Endothelial cell of umbilical vein (primary cell): ENCODE results near the gene TUBB3. TPM values are rescaled to one million over a fixed set of nuclear protein-coding genes. Genes with fewer than 3 reads are reported as not detected.

Source experiments
- BruUV-seq: library from RNA; stranded (reverse); fragments of 400-500 nt; replicated peaks from 2 replicates; lab custom pipeline; 2021; lab: Mats Ljungman, UMichigan
- CTCF ChIA-PET: fragments of 300-600, 350-600 bp; sonication (Branson Sonifier 250); formaldehyde crosslinking; loops from one replicate; lab custom pipeline; 2021; ENCODE audit warnings: antibody characterized with exemption, inconsistent platforms; lab: Charles Lee
- POLR2A ChIA-PET: fragments of 300-600, 350-600 bp; sonication (Branson Sonifier 250); formaldehyde crosslinking; loops from one replicate; lab custom pipeline; 2021; ENCODE audit warnings: antibody characterized with exemption, inconsistent platforms; lab: Charles Lee
- DNase-seq: peaks from one replicate; pipeline ENCODE4 v3.0.0-alpha.2; 2011; ENCODE audit warnings: low read depth, low spot score
- FAIRE-seq: peaks from 2 replicates; lab custom pipeline; 2011; peaks lifted over from hg19 to GRCh38; lab: Jason Lieb, UNC
- H2AFZ ChIP-seq: 2 replicates; pipeline ENCODE4 v1.6.0; 2012; ENCODE audit warnings: low read depth, low read length, control low read depth, inconsistent platforms
- H3K27ac ChIP-seq: 2 replicates; pipeline ENCODE4 v1.5.1; 2011; ENCODE audit warnings: low read depth, mild to moderate bottlenecking, control low read depth, low read length, moderate library complexity; ENCODE audit not compliant: insufficient read depth
- H3K27me3 ChIP-seq, 2 experiments: 2 replicates each; pipeline versions ENCODE4 v1.6.0 to v1.6.1; 2011; ENCODE audit warnings: low read length in 2 of 2, mixed read lengths in 1 of 2; ENCODE audit not compliant: control insufficient read depth in 2 of 2, insufficient read depth in 2 of 2
- H3K36me3 ChIP-seq, 2 experiments: 2 replicates in 1 of 2; 3 replicates in 1 of 2; pipeline ENCODE4 v1.5.1; 2011; ENCODE audit warnings: low read length in 2 of 2, mild to moderate bottlenecking in 1 of 2, moderate library complexity in 1 of 2; ENCODE audit not compliant: control insufficient read depth in 2 of 2, insufficient read depth in 2 of 2; ENCODE audit errors: extremely low read depth in 1 of 2
- H3K4me1 ChIP-seq: 3 replicates; pipeline ENCODE4 v1.5.1; 2011; ENCODE audit warnings: mild to moderate bottlenecking, low read length; ENCODE audit not compliant: control insufficient read depth, insufficient read depth; ENCODE audit errors: extremely low read depth
- H3K4me2 ChIP-seq: 2 replicates; pipeline ENCODE4 v1.6.1; 2011; ENCODE audit warnings: low read length, control low read depth, mixed read lengths; ENCODE audit not compliant: insufficient read depth
- H3K4me3 ChIP-seq, 3 experiments: fragments of 200-600 bp in 1 of 3; sonication (generic), shearing (Covaris generic) in 1 of 3; replicated peaks in 1 of 3; 2 replicates each; pipeline ENCODE4 v1.5.1; 2011 to 2016; ENCODE audit warnings: control low read depth in 3 of 3, low read length in 3 of 3, mild to moderate bottlenecking in 2 of 3, inconsistent platforms in 1 of 3, low read depth in 1 of 3, moderate library complexity in 1 of 3; ENCODE audit not compliant: insufficient read depth in 1 of 3
- H3K79me2 ChIP-seq: 2 replicates; pipeline ENCODE4 v1.6.0; 2012; ENCODE audit warnings: low read length, inconsistent platforms; ENCODE audit not compliant: control insufficient read depth, insufficient read depth
- H3K9ac ChIP-seq: replicated peaks from 2 replicates; pipeline ENCODE3; 2011; ENCODE audit warnings: low read length, control low read depth; ENCODE audit not compliant: insufficient read depth; ENCODE audit errors: extremely low read depth
- H3K9me1 ChIP-seq: replicated peaks from 3 replicates; pipeline ENCODE4 v1.6.0; 2011; ENCODE audit warnings: mild to moderate bottlenecking, low read length; ENCODE audit not compliant: control insufficient read depth, insufficient read depth; ENCODE audit errors: extremely low read depth
- H3K9me3 ChIP-seq: replicated peaks from 2 replicates; pipeline ENCODE4 v1.5.1; 2012; ENCODE audit warnings: low read length, inconsistent platforms; ENCODE audit not compliant: control insufficient read depth, insufficient read depth
- H4K20me1 ChIP-seq: replicated peaks from 2 replicates; pipeline ENCODE3; 2011; ENCODE audit warnings: mild to moderate bottlenecking, low read length; ENCODE audit not compliant: control insufficient read depth, insufficient read depth; ENCODE audit errors: extremely low read depth
- EZH2 ChIP-seq: IDR thresholded peaks from 2 replicates; pipeline ENCODE4 v1.6.1; 2012; ENCODE audit warnings: borderline replicate concordance, low read depth, mild to moderate bottlenecking, moderate library complexity, low read length, inconsistent platforms; ENCODE audit not compliant: severe bottlenecking
- FOS ChIP-seq: IDR thresholded peaks from 2 replicates; pipeline ENCODE4 v1.6.1; 2011; ENCODE audit warnings: mild to moderate bottlenecking, low read length, moderate library complexity, borderline replicate concordance; ENCODE audit not compliant: insufficient read depth
- GATA2 ChIP-seq: IDR thresholded peaks from 2 replicates; pipeline ENCODE4 v1.7.0; 2011; ENCODE audit warnings: low read depth, mild to moderate bottlenecking, moderate library complexity, mixed read lengths, low read length; ENCODE audit not compliant: insufficient read length, insufficient read depth
- JUN ChIP-seq: IDR thresholded peaks from 2 replicates; pipeline ENCODE4 v1.6.1; 2011; ENCODE audit warnings: borderline replicate concordance, low read depth; ENCODE audit not compliant: insufficient read length, insufficient read depth
- MAX ChIP-seq: IDR thresholded peaks from 2 replicates; pipeline ENCODE4 v1.6.1; 2011; ENCODE audit not compliant: insufficient read depth, insufficient read length
- MYC ChIP-seq: IDR thresholded peaks from one replicate; pipeline ENCODE4 v1.6.1; 2011; ENCODE audit warnings: mild to moderate bottlenecking, low read depth, low read length
- POLR2A ChIP-seq: IDR thresholded peaks from 2 replicates; pipeline ENCODE4 v1.6.1; 2012; ENCODE audit warnings: low read depth, mild to moderate bottlenecking, control low read depth, low read length
- POLR2AphosphoS5 ChIP-seq: IDR thresholded peaks from 2 replicates; pipeline ENCODE4 v1.6.1; 2012; ENCODE audit warnings: low read depth, mild to moderate bottlenecking, control low read depth, low read length, moderate library complexity; ENCODE audit not compliant: insufficient read depth
- dilution Hi-C: fragments of 300-500 bp; cut with MboI; formaldehyde crosslinking; loops from one replicate; pipeline ENCODE4 v1.15.0; 2019; ENCODE audit warnings: low sequenced_read_pairs; ENCODE audit not compliant: extremely low pct_ligation_motif_present
- intact Hi-C: fragments of 100-400 bp; cut with micrococcal nuclease; formaldehyde crosslinking; loops from one replicate; pipeline ENCODE4 v1.10.0; 2022
- polyA plus RNA-seq, 4 experiments: library from polyadenylated mRNA; depleted of rRNA in 3 of 4; stranded (reverse) in 3 of 4; unstranded in 1 of 4; fragments of >200 nt; gene quantifications; 2 replicates each; pipeline versions ENCODE4 v1.2.1 to v1.2.3, GENCODE V29; 2011 to 2012; ENCODE audit warnings: missing spikeins in 1 of 4
- total RNA-seq: library from RNA; stranded (reverse); gene quantifications from 2 replicates; pipeline ENCODE4 v1.2.3, GENCODE V29; 2021
- TF ChIP-seq, protein P1 (sequence below), 2 donors: IDR thresholded peaks; 1 replicate in 1 of 2; 2 replicates in 1 of 2; pipeline ENCODE4 v1.5.1; 2011; ENCODE audit warnings: low read length in 2 of 2, mild to moderate bottlenecking in 2 of 2, moderate library complexity in 2 of 2, control low read depth in 1 of 2, inconsistent platforms in 1 of 2, low read depth in 1 of 2; ENCODE audit not compliant: insufficient read depth in 1 of 2; ENCODE audit errors: extremely low read depth in 1 of 2

TUBB3 gene
- total and polyA plus RNA-seq, 2 donors (not counting 3 experiments of a cell fraction or from before 2014, with no cell fraction given), result 170 to 215 TPM

GRCh38 chr16:89957216-89957785 lies 34.2 kb downstream of the TUBB3 start:
- H3K79me2 ChIP-seq, result peaks cover 5% of the 10 kb centered on the region
- no peak overlapping the region for H3K27ac ChIP-seq
- no peaks in the 10 kb centered on the region for H4K20me1 ChIP-seq
- no peaks in the 10 kb centered on the region for H3K9me3 ChIP-seq
- H3K4me3 ChIP-seq, result no peak overlapping the region
- H3K9ac ChIP-seq, result no peak overlapping the region
- no peaks in the 10 kb centered on the region for H3K9me1 ChIP-seq
- TF ChIP-seq MYC (no peak), FOS (no peak)
- POLR2A ChIA-PET, result no interaction called here
- CTCF ChIA-PET, result no interaction called here
- H3K4me2 ChIP-seq, result no peak overlapping the region
- FAIRE-seq (no peak), DNase-seq (no peak)
- dilution Hi-C loops (no loop called here), intact Hi-C loops (no loop called here)
- no TSS peak for BruUV-seq
- no peak overlapping the region for H2AFZ ChIP-seq
- H3K27me3 ChIP-seq, result no peaks in the 10 kb centered on the region
- peaks cover 0 to 28% of the 10 kb centered on the region in 2 experiments for H3K36me3 ChIP-seq
- H3K4me1 ChIP-seq, result no peaks in the 10 kb centered on the region

DNA sequence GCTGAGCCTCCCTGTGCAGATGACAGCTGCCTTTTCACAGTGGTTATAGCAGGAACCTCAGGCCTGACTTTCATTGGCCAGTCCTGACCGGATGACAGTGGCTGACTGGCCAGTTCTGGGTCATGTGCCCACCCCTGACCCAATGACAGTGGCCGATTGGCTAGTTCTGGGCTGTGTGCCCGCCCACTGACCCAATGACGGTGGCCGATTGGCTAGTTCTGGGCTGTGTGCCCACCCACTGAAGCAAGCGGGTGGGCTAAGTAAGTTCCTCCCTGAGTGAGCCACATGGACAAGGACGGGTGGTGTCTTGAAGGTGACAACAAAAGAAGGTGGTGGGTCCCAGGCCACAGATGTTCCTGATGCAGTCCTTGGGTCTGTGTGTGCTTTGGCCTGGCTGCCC lies 34.9 kb downstream of the TUBB3 start:
- no peak overlapping the region for H3K9ac ChIP-seq
- POLR2A ChIA-PET, result no interaction called here
- H3K4me3 ChIP-seq, result no peak overlapping the region
- no peak overlapping the region for H2AFZ ChIP-seq
- H3K9me1 ChIP-seq, result no peaks in the 10 kb centered on the region
- dilution Hi-C loops, result no loop called here
- no peaks in the 10 kb centered on the region for H3K27me3 ChIP-seq
- peaks cover 2% of the 10 kb centered on the region for H3K79me2 ChIP-seq
- TF ChIP-seq, protein P1, sequence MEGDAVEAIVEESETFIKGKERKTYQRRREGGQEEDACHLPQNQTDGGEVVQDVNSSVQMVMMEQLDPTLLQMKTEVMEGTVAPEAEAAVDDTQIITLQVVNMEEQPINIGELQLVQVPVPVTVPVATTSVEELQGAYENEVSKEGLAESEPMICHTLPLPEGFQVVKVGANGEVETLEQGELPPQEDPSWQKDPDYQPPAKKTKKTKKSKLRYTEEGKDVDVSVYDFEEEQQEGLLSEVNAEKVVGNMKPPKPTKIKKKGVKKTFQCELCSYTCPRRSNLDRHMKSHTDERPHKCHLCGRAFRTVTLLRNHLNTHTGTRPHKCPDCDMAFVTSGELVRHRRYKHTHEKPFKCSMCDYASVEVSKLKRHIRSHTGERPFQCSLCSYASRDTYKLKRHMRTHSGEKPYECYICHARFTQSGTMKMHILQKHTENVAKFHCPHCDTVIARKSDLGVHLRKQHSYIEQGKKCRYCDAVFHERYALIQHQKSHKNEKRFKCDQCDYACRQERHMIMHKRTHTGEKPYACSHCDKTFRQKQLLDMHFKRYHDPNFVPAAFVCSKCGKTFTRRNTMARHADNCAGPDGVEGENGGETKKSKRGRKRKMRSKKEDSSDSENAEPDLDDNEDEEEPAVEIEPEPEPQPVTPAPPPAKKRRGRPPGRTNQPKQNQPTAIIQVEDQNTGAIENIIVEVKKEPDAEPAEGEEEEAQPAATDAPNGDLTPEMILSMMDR (IDR thresholded peaks at IDR 0.05; ENCODE audit: extremely low read depth in 1 of 2, insufficient read depth in 1 of 2, low read depth in 1 of 2, low read length in 2 of 2), result no peak
- TF ChIP-seq FOS, result no peak
- TF ChIP-seq MYC, result no peak
- no peak for TF ChIP-seq JUN
- TF ChIP-seq POLR2AphosphoS5, result no peak
- TF ChIP-seq POLR2A, result no peak
- no peak for TF ChIP-seq EZH2
- no peak for TF ChIP-seq GATA2
- TF ChIP-seq MAX, result no peak
- peaks cover 0 to 28% of the 10 kb centered on the region in 2 experiments for H3K36me3 ChIP-seq
- no peaks in the 10 kb centered on the region for H3K9me3 ChIP-seq
- peak; percentile 43 for DNase-seq
- no peaks in the 10 kb centered on the region for H4K20me1 ChIP-seq
- no peak overlapping the region for H3K27ac ChIP-seq
- BruUV-seq, result no TSS peak
- no peaks in the 10 kb centered on the region for H3K4me1 ChIP-seq
- no peak for FAIRE-seq
- intact Hi-C loops, result no loop called here
- CTCF ChIA-PET, result no interaction called here
- H3K4me2 ChIP-seq, result no peak overlapping the region
